ENCODE measurements around the gene FUT1.

GRCh38 chr19:48751845-48752495 is 471 bp downstream of the FUT1 start:
- no peak for TF ChIP-seq EZH2phosphoT487 (IDR thresholded peaks at IDR 0.05; ENCODE audit: borderline replicate concordance, low read depth)
- no peak for TF ChIP-seq TCF12 (IDR thresholded peaks at IDR 0.05)
- TF ChIP-seq RCOR1 (IDR thresholded peaks at IDR 0.05; ENCODE audit: low read length): no peak
- TF ChIP-seq ZBTB33 (IDR thresholded peaks at IDR 0.05; ENCODE audit: borderline replicate concordance, low read depth): no peak
- TF ChIP-seq CTCF (IDR thresholded peaks at IDR 0.05): no peak
- no peak for TF ChIP-seq TAF1 (IDR thresholded peaks at IDR 0.05; ENCODE audit: borderline replicate concordance, low read depth, low read length)
